PC-9 (cell line): ENCODE results near the gene VEGFD. TPM values are rescaled to one million over a fixed set of nuclear protein-coding genes. Genes with fewer than 3 reads are reported as not detected.

Experiments
- BruUV-seq: library from RNA; stranded (reverse); fragments of 400-500 nt; replicated peaks from 2 replicates; lab custom pipeline; 2021; lab: Mats Ljungman, UMichigan
- CTCF ChIA-PET: fragments of 300-600 bp; sonication (Branson Sonifier 250); formaldehyde crosslinking; loops from one replicate; lab custom pipeline; 2022; ENCODE audit warnings: antibody characterized with exemption; lab: Charles Lee
- POLR2A ChIA-PET: fragments of 300-600 bp; sonication (Branson Sonifier 250); formaldehyde crosslinking; loops from one replicate; lab custom pipeline; 2022; ENCODE audit warnings: antibody characterized with exemption; ENCODE audit not compliant: unreplicated experiment; lab: Charles Lee
- DNase-seq, 2 experiments: peaks; one replicate each; pipeline versions ENCODE4 v3.0.0 to v3.0.0-alpha.2; 2015 to 2022; ENCODE audit warnings: mixed read lengths in 1 of 2
- H2AFZ ChIP-seq: fragments of 200-600 bp; sonication (generic); 2 replicates; pipeline ENCODE4 v1.8.1; 2017; ENCODE audit warnings: antibody characterized with exemption
- H3F3A ChIP-seq: fragments of 200-600 bp; sonication (generic); 2 replicates; pipeline ENCODE4 v1.8.1; 2017; ENCODE audit warnings: antibody characterized with exemption, mild to moderate bottlenecking, low read depth; ENCODE audit not compliant: insufficient read depth
- H3K27ac ChIP-seq: fragments of 200-600 bp; sonication (generic); 2 replicates; pipeline ENCODE4 v1.6.1; 2016; ENCODE audit warnings: mixed run types
- H3K27me3 ChIP-seq: fragments of 200-600 bp; sonication (generic); 2 replicates; pipeline ENCODE4 v1.6.1; 2016; ENCODE audit warnings: low read depth, mixed run types; ENCODE audit not compliant: insufficient read depth
- H3K36me3 ChIP-seq: fragments of 200-600 bp; sonication (generic); 2 replicates; pipeline ENCODE4 v1.6.1; 2016; ENCODE audit warnings: low read depth, mixed run types
- H3K4me1 ChIP-seq: fragments of 200-600 bp; sonication (generic); replicated peaks from 2 replicates; pipeline ENCODE4 v1.6.1; 2016; ENCODE audit warnings: mixed run types; ENCODE audit not compliant: insufficient read depth
- H3K4me2 ChIP-seq: fragments of 200-600 bp; sonication (generic); 2 replicates; pipeline ENCODE4 v1.6.1; 2017; ENCODE audit warnings: mixed run types
- H3K4me3 ChIP-seq: fragments of 200-600 bp; sonication (generic); 2 replicates; pipeline ENCODE4 v1.6.1; 2016; ENCODE audit warnings: mixed run types
- H3K79me2 ChIP-seq: fragments of 200-600 bp; sonication (generic); 2 replicates; pipeline ENCODE4 v1.6.1; 2017; ENCODE audit warnings: low read depth, mixed run types
- H3K9me2 ChIP-seq: fragments of 200-600 bp; sonication (generic); 2 replicates; pipeline ENCODE4 v1.8.1; 2017; ENCODE audit warnings: mild to moderate bottlenecking; ENCODE audit not compliant: insufficient read depth
- H3K9me3 ChIP-seq: fragments of 200-600 bp; sonication (generic); 2 replicates; pipeline ENCODE4 v1.8.1; 2016; ENCODE audit warnings: low read depth; ENCODE audit not compliant: insufficient read depth
- H4K20me1 ChIP-seq: fragments of 200-600 bp; sonication (generic); 2 replicates; pipeline ENCODE4 v1.8.1; 2017; ENCODE audit not compliant: insufficient read depth
- EZH2 ChIP-seq: fragments of 200-600 bp; sonication (generic); IDR thresholded peaks from 2 replicates; pipeline ENCODE4 v1.8.0; 2017; ENCODE audit warnings: antibody characterized with exemption, low read depth
- intact Hi-C: fragments of 100-400 bp; cut with micrococcal nuclease; formaldehyde crosslinking; loops from one replicate; pipeline ENCODE4 v1.10.0; 2022; ENCODE audit not compliant: unreplicated experiment
- total RNA-seq: library from RNA; stranded (reverse); gene quantifications from 2 replicates; pipeline ENCODE4 v1.2.3, GENCODE V29; 2021
- TF ChIP-seq, protein P1 (sequence below): fragments of 200-600 bp; sonication (generic); conservative IDR thresholded peaks from 2 replicates; pipeline ENCODE4 v1.6.1; 2017; ENCODE audit warnings: mixed run types, antibody characterized with exemption, mild to moderate bottlenecking, moderate library complexity

VEGFD gene
- total RNA-seq, 1 experiment from 2014 or later = 2.5 TPM

- H3K9me3 ChIP-seq = no peaks in the 10 kb centered on the region
- H2AFZ ChIP-seq = no peak overlapping the region
- H3K4me3 ChIP-seq = no peak overlapping the region
- H3K9me2 ChIP-seq = no peaks in the 10 kb centered on the region
- ChIA-PET CTCF (no interaction called here), POLR2A (no interaction called here)
- no peaks in the 10 kb centered on the region for H3K36me3 ChIP-seq
- H3K27ac ChIP-seq = no peak overlapping the region
- H3F3A ChIP-seq = no peaks in the 10 kb centered on the region
- TF ChIP-seq, protein P1, sequence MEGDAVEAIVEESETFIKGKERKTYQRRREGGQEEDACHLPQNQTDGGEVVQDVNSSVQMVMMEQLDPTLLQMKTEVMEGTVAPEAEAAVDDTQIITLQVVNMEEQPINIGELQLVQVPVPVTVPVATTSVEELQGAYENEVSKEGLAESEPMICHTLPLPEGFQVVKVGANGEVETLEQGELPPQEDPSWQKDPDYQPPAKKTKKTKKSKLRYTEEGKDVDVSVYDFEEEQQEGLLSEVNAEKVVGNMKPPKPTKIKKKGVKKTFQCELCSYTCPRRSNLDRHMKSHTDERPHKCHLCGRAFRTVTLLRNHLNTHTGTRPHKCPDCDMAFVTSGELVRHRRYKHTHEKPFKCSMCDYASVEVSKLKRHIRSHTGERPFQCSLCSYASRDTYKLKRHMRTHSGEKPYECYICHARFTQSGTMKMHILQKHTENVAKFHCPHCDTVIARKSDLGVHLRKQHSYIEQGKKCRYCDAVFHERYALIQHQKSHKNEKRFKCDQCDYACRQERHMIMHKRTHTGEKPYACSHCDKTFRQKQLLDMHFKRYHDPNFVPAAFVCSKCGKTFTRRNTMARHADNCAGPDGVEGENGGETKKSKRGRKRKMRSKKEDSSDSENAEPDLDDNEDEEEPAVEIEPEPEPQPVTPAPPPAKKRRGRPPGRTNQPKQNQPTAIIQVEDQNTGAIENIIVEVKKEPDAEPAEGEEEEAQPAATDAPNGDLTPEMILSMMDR = no peak
- TF ChIP-seq EZH2 = no peak
- no peak for DNase-seq
- H4K20me1 ChIP-seq = no peaks in the 10 kb centered on the region
- no peaks in the 10 kb centered on the region for H3K4me1 ChIP-seq
- no peak overlapping the region for H3K4me2 ChIP-seq
- H3K79me2 ChIP-seq = peaks cover 15% of the 10 kb centered on the region
- no TSS peak for BruUV-seq
- intact Hi-C loops = no loop called here
- no peaks in the 10 kb centered on the region for H3K27me3 ChIP-seq
These were observed 55.4 kb downstream of the VEGFD start for GRCh38 chrX:15328821-15329220.

DNA sequence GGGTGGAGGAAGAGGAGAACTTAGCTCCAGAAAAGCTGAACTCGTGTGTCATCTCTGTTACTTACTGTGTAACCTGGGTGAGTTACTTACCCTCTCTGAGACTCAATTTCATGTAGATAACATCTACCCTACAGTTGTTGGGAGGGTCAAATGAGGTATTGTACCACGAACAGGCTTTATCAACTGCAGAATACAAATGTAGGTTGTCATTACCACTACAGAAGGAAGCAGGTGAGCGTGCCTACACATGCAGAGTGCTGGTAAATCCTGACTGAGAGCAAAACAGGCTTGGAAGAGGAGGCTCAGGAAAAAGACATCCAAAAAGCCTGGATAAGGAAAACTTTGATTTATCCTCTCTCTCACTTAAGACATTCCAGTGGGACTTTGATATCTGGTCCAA lies 56.1 kb downstream of the VEGFD start:
- intact Hi-C loops = no loop called here
- no peaks in the 10 kb centered on the region for H3K36me3 ChIP-seq
- ChIA-PET CTCF (no interaction called here), POLR2A (no interaction called here)
- H3K9me2 ChIP-seq = no peaks in the 10 kb centered on the region
- no peak overlapping the region for H3K27ac ChIP-seq
- H3K4me3 ChIP-seq = no peak overlapping the region
- no peaks in the 10 kb centered on the region for H3K27me3 ChIP-seq
- no peaks in the 10 kb centered on the region for H3K9me3 ChIP-seq
- no peak for DNase-seq
- H3F3A ChIP-seq = no peaks in the 10 kb centered on the region
- peaks cover 9% of the 10 kb centered on the region for H3K79me2 ChIP-seq
- no peaks in the 10 kb centered on the region for H3K4me1 ChIP-seq
- BruUV-seq = no TSS peak
- H2AFZ ChIP-seq = no peak overlapping the region
- H3K4me2 ChIP-seq = no peak overlapping the region
- H4K20me1 ChIP-seq = no peaks in the 10 kb centered on the region
- TF ChIP-seq, protein P1 = no peak
- TF ChIP-seq EZH2 = no peak

DNA sequence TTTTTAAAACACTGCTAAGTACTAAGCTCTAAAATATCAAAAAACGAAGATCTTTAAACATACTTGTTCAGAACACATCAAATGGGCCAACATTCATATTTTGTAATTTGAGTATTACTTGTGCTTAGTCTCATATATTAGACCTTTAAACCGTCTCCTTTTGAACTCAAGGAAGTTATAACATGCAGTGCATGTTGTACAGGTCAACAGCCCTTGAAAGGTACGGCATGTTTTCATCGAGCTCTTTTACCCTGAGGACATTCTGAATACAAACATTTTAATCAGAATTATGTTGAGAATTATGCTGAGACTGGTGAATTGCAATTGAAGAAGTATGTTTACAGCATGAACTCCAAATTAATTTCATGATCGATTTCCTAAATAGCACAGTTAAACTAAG lies 61.7 kb downstream of the VEGFD start:
- no peak overlapping the region for H3K27ac ChIP-seq
- intact Hi-C loops = no loop called here
- H3K9me3 ChIP-seq = no peaks in the 10 kb centered on the region
- no peak overlapping the region for H3K4me2 ChIP-seq
- no peaks in the 10 kb centered on the region for H3F3A ChIP-seq
- CTCF ChIA-PET = no interaction called here
- no peak overlapping the region for H2AFZ ChIP-seq
- no TSS peak for BruUV-seq
- H3K4me3 ChIP-seq = no peak overlapping the region
- H3K27me3 ChIP-seq = no peaks in the 10 kb centered on the region
- DNase-seq = no peak
- H3K36me3 ChIP-seq = no peaks in the 10 kb centered on the region
- H4K20me1 ChIP-seq = no peaks in the 10 kb centered on the region
- H3K79me2 ChIP-seq = no peaks in the 10 kb centered on the region
- H3K9me2 ChIP-seq = no peaks in the 10 kb centered on the region
- POLR2A ChIA-PET = no interaction called here
- TF ChIP-seq, protein P1 = no peak
- TF ChIP-seq EZH2 = no peak
- H3K4me1 ChIP-seq = no peaks in the 10 kb centered on the region
